Activated CD4-positive, alpha-beta T cell treated with anti-CD3 and anti-CD28 coated beads, Interleukin-2, amount 50 U/mL, for 4 hours (primary cell): ENCODE measurements around the gene ANGPTL3.

Experiments
- DNase-seq, 2 experiments: peaks; one replicate each; pipeline ENCODE4 v3.0.0-alpha.2; 2020

ANGPTL3 gene

DNA sequence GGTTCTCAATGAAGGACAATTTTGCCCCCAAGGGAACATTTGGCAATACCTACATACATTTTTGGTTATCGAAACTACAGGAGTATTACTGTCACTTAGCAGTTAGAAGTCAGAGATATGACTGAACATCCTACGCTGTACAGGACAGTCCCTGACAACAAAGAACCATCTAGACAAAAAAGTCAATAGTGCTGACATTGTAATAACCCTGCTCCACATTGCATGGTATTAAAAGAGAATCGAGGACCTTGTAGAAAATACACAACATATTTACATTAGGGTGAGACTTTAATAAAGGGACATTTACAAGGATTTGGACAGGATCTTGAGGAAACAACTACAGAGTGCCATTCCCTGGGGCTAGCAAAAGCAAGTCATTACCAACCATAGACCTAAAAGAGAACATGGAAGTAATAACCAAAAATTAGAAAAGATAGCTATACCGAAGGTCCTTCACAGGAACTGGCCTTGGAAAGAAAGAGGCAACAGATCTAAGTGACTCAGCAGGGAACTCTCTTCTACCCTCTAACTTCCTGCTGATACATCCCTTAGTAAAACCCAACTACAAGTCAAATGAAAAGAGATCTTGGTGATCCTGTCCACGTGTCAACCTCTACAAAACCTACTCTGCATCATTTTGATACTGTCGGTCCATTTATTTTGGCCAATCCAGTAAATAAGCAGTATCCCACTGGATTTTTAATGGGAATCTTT is 40.2 kb downstream of the ANGPTL3 start:
- DNase-seq = no peak

DNA sequence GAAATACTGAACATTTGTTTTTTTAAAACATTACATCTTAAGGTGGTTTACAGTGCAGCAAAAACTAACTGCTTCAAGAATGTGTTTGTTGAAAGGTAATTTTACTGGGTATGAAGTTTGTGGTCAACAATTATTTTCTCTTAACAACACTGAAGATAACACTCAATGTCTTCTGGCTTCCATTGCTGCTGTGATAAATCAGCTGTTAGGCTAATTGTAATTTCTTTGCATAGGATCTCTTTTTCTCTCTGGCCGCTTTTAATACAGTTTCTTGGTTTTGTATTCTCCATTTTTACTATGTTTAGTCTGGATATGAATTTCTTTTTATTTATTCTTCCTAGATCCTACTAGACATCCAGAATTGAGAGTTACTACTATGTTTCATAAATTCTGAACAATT is 46.0 kb downstream of the ANGPTL3 start:
- no peak for DNase-seq

DNA sequence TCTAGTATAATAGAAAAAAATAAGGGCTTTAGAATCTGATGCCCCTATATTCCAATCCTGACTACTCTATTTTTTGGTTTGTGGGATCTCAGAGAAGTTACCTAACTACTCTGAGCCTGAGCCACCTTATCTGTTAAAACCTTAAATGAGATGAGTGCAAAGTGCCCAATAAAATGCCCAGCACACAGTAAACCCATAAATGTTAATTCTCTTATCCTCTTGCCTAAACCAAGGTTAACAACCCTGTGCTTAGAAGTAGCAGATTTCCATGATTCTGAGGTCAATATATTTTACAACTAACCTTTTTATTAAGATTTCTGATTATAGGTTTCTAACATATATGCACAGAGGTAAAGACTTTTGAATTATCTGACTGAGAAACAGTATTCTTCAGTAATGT is 55.1 kb downstream of the ANGPTL3 start:
- DNase-seq = no peak

DNA sequence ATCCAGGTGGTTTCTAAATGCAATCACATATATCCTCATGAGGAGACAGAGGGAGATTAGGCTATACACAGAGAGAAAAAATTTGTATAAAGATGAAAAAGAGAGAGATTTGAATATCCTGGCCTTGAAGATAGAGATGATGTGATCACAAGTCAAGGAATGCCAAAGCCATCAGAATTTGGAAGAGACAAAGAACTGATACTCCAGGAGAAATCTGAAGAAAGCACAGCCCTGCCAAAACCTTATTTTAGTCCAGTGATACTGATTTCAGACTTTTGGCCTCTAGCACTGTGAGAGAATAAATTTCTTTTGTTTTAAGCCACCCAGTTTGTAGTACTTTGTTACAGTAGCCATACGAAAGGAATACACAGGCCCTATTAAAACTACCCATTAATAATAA is 57.4 kb downstream of the ANGPTL3 start:
- DNase-seq = no peak
